ENCODE results near the gene CCDC33.

The CCDC33 gene

DNA sequence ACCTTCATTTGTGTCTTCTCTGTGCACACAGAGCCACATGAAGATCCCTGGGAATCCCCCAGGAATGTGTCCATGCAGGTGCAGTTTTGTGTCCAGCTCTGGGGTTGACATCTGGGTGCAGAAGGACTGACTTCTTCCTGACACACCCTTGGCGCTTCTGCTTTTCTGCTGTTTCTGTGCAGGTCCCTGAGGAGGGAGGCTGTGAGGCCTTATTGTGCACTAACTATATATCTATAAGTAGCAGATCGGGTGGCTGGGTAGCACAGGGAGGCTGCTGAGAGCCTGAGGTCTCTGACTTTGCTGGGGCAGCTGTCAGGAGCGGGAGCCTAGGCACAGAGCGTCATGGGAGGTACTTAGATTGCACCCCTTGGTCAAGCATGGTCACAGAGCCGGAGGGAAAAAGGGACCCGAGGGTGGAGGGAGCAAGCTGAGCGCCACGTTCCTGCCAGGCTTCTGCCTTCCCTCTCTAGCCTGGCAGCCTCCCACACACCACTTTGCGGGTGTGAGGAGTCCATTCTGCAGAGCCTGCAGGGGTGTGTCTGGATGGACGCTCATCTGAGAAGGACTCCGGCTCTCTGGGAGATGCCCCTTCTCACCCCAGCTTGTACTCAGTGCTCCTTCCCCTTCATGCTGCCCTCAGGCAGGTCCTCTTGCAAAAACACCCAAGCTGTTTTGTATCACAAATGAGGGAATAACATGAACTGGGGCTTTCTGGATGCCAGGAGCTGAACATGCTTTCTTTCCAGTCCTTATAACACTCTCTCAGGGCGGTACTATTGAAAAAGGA, 23.9 kb downstream of the CCDC33 start:
- no peak for DNase-seq

DNA sequence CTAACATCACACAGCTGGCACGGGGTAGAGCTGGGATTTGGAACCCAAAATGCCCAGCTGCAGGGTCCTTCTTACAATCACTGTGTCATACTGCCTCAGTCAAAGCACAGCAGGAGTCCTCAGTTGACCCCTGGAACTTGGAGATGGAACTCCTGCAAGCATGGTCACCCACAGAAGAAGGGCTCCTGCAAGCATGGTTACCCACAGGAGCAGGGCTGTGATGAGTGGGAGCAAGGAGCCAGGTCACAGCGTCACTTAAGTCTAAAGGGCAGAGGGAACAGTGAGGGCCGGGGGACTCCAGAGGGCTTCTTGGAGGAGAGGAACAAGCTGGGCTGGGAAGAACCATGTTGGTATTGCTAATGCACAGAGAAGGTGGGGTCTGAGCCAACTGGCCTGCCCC, 24.9 kb downstream of the CCDC33 start:
- no peak for DNase-seq

- no peak for DNase-seq
Observed at GRCh38 chr15:74261685-74262084, 25.6 kb downstream of the CCDC33 start.

DNA sequence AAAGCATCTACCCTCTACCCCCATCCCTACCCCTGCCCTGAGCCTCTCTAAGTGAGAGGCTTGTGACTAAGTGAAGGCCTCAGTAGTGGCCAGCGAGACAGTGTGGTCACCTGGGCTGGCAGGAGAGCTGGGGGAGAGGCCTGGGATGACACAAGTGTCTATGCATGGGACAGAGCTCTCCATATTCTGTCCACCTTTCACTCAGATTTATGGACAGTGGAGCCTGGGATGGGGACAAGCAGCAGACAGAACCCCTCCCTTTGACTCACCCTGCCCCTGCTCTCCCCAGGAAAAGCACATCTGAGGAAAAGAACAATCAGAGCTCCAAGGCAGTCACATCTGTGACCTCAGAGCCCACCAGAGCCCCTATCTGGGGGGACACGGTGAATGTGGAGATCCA, 26.0 kb downstream of the CCDC33 start:
- no peak for DNase-seq

DNA sequence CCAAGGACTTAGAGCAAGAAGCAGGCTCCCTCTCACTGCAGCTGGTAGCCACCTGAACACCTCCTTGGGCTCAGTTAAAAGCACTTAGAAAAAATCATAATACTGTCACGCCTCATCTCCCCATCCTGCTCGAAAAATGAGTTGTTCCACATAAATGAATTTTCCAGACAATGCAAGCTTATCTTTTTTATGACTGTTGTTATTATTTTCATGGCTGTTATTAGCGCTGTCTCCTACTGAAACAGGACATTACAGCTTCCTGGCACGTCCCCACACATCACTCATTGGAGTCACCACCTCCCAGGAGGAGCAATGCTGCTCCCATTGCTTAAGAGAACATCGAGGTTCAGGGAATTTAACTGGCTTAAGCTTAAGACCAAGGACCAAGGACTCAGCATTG, 26.5 kb downstream of the CCDC33 start:
- no peak for DNase-seq

GRCh38 chr15:74263466-74263865, 27.3 kb downstream of the CCDC33 start:
- DNase-seq = no peak

- DNase-seq = peak; percentile 27
Observed at GRCh38 chr15:74264081-74264501, 28.0 kb downstream of the CCDC33 start.

DNA sequence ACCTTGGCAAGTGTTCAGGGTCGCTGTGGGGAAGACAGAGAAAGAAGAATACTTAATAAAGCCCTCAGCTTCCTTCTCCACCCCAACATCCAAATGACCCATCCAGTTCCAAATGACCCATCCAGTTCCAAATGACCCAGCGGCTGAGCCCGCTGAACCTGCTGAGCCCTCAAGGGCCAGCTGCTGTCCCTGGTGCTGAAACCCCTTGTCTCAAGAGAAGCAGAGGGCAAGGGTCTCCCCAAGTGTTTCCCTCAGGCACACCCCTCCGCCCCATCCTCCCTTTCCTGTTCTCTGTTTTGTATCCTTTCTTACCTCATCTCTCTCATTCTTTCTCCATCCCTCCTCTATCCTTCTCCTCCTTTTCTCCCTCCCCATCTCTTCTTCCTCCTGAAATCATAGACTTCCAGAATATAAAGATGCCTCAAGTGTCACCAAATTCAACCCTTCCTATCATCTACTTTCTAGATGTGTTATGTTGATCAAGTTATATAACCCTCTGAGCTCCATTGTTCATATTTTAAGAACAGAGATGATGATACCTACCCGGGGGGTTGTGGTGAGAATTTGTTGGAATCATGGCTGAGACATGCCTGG, 29.0 kb downstream of the CCDC33 start:
- DNase-seq = no peak

DNA sequence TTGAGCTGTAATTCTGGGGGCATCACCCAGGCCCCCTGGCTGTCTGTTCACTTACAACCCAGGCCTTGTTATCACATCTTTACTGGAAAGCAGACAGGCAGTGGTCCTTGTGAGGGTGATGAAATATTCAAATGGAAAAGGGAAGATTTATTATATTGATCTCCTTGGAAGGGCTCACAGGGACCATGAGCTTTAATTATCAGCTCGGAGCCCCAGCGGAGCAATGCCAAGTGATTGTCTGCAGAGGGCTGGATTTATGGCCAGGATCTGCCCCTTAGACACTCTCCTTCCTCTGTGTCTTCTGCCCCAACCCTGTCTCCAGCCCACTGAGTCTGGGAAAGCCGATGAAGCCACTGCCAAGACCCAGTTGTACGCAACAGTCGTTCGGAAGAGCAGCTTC, 31.9 kb downstream of the CCDC33 start:
- no peak for DNase-seq

- no peak for DNase-seq
Observed at GRCh38 chr15:74269362-74270035, 33.4 kb downstream of the CCDC33 start.

- DNase-seq = no peak
Observed at GRCh38 chr15:74270155-74270554, 34.0 kb downstream of the CCDC33 start.

DNA sequence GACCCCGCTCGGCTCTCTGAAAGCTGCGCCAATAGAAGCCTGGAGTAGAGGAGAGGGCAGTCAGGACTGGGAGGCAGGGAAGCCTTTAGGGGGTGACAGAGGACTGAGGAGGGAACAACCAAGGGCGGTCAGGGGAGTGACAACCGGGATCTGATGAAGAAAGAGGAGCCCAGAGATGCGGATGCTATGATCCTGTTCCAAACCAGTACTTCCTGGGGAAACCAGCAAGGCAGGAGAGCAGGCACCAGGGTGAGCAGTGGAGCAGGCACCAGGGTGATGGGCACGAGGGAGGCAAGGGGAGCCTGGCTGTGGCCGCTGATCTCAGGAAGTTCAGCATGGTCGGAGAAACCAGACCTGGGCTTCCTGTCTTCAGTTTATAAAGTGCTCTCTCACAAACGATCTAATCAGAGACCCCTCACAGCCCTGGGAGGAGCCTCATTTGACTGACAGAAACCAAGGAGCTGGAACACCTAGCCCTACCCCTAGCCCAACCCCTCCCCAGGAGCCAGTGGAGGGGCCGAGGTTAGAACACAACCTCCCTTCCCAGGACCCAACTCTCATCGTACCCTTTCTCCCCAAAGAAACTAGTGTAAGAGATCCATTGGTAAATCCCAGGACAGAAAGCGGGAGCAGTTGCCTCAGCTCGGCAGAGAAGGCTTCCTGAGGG, 34.9 kb downstream of the CCDC33 start:
- DNase-seq = no peak

DNA sequence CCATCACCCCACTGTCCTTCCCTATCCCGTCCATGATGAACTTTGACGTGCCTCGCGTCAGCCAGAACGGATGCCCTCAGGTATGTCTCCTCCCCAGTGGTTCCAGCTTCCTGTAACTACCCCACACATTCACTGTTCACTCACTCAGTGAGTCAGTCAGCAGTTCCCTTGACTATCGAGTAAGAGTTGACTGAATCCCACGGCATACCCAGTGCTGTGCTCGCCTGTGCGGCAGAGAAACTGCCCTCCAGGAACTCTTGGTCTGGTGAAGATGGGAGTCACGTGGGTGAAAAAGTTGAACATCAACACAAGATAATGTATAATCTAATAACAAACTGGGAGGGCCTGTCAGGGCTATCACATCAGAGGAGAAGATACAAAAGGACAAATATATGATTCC, 36.7 kb downstream of the CCDC33 start:
- DNase-seq = no peak

DNA sequence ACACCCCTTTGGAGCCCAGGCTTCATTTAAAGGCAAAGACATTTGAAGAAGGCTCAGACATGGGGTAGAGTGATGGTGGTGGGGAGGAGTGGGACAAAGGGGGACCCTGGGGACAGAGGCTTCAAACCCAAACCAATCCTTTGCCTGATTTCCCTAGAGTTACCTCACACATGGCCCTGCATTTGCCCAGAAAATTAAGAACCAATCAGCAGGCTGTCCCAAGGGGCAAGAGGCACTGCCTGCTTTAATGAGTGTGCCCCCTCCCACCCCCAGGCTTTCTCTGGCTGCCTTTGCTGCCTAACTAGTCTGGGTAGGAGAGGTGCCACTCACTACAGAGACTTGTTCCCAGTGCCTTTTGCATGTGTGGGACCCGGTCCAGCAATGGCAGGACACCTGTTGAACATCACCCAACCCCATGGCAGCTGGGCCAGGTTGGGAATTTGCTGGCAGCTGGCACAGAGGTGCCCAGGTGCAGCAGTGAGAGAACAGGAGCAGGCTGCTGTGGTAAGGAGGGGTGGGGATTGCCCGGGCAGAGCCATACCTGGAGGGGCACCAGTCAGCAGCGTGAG, 38.4 kb downstream of the CCDC33 start:
- DNase-seq = no peak

- no peak for DNase-seq
Observed at GRCh38 chr15:74275957-74276356, 39.8 kb downstream of the CCDC33 start.

DNA sequence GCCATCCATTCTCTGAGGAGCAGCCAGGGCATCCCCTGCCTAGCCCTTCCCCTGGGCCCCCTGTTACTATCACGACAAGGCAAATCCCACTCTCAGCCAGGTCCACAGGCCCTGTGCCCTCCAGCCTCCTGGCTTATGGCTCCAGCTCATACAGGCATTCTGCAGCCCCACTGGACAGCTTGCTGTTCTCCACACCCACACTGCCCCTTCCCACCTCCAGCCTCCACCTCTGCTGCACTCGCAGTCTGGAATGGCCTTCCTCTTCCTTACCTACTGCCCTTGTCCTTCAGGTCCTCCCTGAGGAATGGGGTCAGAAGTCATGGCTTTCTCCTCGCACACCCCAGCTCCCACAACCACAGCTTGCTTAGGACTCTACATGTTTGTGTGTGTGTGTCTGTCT, 40.4 kb downstream of the CCDC33 start:
- no peak for DNase-seq

DNA sequence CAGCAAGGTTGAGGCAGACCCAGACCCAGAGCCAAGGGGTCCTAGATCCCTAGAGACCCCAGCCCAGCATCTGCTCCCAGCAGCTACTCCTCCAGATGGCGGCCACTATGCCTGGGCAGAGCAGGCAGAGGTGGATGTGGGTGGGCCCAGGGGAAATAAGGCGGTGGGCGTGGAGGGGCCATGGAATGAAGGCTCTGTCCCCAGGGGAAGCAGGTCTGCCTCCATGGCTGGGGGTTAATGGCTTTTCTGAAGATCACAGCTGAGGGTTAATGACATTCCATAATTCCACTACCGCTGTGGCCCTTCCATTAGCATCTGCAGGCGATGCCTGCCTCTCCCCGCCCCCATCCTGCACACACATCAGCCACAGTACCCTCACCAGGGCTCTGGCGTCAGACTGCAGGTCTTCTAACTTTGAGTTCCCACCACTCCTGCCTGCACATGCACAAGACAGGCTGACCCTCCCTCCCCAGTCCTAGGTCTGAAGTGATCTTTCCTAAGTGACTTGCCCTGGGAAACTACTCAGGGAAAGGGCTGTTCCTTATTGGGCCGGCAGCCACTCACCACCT, 41.2 kb downstream of the CCDC33 start:
- DNase-seq = no peak

GRCh38 chr15:74278207-74278606, 42.1 kb downstream of the CCDC33 start:
- DNase-seq = peak; percentile 73

DNA sequence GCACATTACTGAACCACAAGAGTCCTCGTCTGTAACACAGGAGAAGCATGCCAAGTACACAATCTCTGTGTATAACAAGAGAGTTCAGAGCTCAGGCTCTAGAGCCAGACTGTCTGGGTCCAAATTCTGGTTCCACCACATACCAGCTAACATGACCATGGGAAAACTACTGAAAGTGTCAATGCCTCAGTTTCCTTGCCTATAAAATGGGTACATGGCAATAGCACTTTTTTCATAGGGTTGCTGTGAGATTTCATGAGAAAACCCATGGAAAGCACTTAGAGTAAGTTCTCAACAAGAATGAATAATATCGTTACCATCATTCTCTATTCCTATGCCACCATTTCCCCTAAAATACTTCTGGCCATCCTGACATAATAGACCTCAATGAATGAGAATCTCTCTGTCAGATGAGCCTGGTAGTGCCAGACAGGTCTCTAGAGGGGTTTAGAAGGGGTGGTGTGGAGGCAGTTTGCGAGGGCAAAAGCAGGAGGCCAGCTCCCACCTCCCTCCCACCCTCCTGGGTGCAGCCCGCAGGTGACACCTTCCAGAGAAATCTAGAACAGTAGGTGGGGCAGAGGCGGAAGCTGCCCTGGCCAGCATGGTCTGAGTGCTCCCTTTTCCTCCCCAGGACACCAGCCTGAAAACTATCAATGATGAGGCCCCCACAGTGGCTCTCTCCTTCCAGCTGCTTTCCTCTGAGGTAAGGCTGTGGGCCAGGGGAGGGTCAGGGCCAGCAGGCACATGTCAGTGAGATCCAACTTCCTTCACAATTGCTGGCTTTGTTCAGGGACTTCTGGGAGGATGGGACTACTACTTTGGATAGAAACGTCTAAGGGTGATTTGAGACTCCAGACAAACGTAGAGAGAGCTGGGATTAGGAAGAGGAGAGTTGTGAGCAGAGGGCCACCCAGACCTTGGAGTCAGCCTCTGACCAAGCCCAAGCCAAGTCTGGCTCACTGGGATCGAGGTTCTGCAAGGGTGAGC, 45.3 kb downstream of the CCDC33 start:
- no peak for DNase-seq

DNA sequence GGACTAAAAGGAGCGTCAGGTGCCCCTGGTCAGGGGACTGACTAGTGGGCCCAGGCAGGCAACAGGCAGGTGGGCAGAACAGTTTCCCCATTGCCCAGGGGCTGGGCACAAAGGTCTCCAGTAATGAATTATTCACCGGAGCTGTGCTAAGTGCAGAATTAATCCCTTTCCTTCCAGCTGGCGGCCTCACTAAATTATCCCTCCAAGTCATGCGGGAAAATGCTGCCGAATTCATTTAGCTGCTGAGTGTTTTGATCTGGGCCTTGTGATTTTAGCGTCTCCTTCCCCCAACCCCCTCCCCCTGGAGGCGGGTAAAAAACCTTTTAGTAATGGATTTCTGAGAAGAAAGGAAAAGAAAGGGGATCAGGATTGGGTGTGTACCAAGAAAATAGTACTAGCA, 47.2 kb downstream of the CCDC33 start:
- DNase-seq = peak; percentile 20

GRCh38 chr15:74289671-74290070, 53.5 kb downstream of the CCDC33 start:
- no peak for DNase-seq

DNA sequence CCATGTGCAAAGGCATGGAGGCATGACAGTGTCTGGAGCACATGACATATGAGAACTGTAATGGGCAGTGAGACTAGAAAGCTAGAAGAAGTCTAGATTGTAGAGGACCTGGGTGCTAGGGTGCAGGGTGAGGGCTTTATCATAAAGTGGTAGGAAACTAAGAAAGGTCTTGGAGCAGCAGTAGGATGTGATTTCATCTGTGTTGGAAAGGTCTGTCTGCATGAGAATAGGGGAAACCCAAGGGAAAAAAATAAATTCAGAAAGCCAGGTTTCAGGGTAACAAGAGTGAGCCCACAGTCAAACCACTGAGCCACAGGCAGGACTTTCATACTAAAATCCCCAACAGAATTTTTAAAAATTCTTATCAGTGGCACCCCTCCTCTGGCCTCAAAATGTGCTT, 54.5 kb downstream of the CCDC33 start:
- DNase-seq = no peak
